ENCODE results near the gene NIPSNAP2.

DNA sequence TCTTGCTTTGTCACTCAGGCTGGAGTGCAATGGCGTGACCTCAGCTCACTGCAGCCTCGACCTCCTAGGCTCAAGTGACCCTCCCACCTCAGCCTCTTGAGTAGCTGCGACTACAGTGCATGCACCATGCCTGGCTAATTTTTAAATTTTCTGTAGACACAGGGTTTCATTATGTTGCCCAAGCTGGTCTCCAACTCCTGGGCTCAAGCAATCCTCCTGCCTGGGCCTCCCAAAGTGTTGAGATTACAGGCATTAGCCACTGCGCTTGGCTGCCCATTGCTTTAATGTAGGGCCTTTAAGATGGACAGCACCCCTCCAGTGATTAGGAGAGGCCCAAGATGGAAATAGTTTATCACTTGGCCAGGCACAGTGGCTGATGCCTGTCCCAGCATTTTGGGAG is 39.4 kb downstream of the NIPSNAP2 start:
- TF ChIP-seq, protein P1, sequence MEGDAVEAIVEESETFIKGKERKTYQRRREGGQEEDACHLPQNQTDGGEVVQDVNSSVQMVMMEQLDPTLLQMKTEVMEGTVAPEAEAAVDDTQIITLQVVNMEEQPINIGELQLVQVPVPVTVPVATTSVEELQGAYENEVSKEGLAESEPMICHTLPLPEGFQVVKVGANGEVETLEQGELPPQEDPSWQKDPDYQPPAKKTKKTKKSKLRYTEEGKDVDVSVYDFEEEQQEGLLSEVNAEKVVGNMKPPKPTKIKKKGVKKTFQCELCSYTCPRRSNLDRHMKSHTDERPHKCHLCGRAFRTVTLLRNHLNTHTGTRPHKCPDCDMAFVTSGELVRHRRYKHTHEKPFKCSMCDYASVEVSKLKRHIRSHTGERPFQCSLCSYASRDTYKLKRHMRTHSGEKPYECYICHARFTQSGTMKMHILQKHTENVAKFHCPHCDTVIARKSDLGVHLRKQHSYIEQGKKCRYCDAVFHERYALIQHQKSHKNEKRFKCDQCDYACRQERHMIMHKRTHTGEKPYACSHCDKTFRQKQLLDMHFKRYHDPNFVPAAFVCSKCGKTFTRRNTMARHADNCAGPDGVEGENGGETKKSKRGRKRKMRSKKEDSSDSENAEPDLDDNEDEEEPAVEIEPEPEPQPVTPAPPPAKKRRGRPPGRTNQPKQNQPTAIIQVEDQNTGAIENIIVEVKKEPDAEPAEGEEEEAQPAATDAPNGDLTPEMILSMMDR (IDR thresholded peaks at IDR 0.05) = no peak
- TF ChIP-seq POLR2A (IDR thresholded peaks at IDR 0.05) = no peak

All from tibial nerve (tissue), 3 donors.